A549 (cell line): ENCODE data around the gene IGSF9B.

ENCODE experiments used
- CHD4 ChIP-seq: fragments of 200-600 bp; sonication (generic); IDR thresholded peaks from 2 replicates; pipeline ENCODE4 v1.6.1; 2016; ENCODE audit warnings: antibody characterized with exemption, mild to moderate bottlenecking, borderline replicate concordance
- CTCF ChIP-seq: fragments of >200 bp; sonication (Bioruptor Twin); formaldehyde crosslinking; IDR thresholded peaks from 3 replicates; pipeline ENCODE4 v1.5.1; 2016
- E2F6 ChIP-seq: IDR thresholded peaks from 2 replicates; pipeline ENCODE4 v1.6.1; 2012; ENCODE audit warnings: low read depth, borderline replicate concordance
- ELK1 ChIP-seq: fragments of 150-350 bp; IDR thresholded peaks from 2 replicates; pipeline ENCODE4 v1.6.1; 2014; ENCODE audit warnings: low read depth, mild to moderate bottlenecking, low read length
- HMGXB4 ChIP-seq: fragments of 250-450 bp; sonication (Bioruptor Pico); IDR thresholded peaks from 2 replicates; pipeline ENCODE4 v1.5.0; 2021; ENCODE audit warnings: mild to moderate bottlenecking, moderate library complexity, borderline replicate concordance
- NR3C1 ChIP-seq: fragments of >200 bp; sonication (Bioruptor Twin); formaldehyde crosslinking; IDR thresholded peaks from 3 replicates; pipeline ENCODE4 v1.6.1; 2017
- PHF8 ChIP-seq: fragments of 200-600 bp; sonication (generic); IDR thresholded peaks from 2 replicates; pipeline ENCODE4 v1.6.1; 2016; ENCODE audit warnings: low read depth, mild to moderate bottlenecking, antibody characterized with exemption, moderate library complexity, borderline replicate concordance
- POLR2A ChIP-seq: IDR thresholded peaks from 2 replicates; pipeline ENCODE4 v1.6.1; 2012; ENCODE audit warnings: mild to moderate bottlenecking, low read length
- RAD21 ChIP-seq, 2 experiments: fragments of >200 bp in 1 of 2; sonication (Bioruptor Twin) in 1 of 2; formaldehyde crosslinking in 1 of 2; IDR thresholded peaks in 1 of 2; conservative IDR thresholded peaks in 1 of 2; 2 replicates in 1 of 2; 3 replicates in 1 of 2; pipeline ENCODE4 v1.6.1; 2012 to 2018; ENCODE audit warnings: inconsistent platforms in 1 of 2
- REST ChIP-seq: fragments of 200-600 bp; sonication (generic); IDR thresholded peaks from 2 replicates; pipeline ENCODE4 v1.6.1; 2016; ENCODE audit warnings: antibody characterized with exemption, mild to moderate bottlenecking, moderate library complexity
- SMC3 ChIP-seq: fragments of >200 bp; sonication (Bioruptor Twin); formaldehyde crosslinking; IDR thresholded peaks from 3 replicates; pipeline ENCODE4 v1.6.1; 2018; ENCODE audit warnings: inconsistent platforms
- SREBF2 ChIP-seq: fragments of 450-650 bp; IDR thresholded peaks from 2 replicates; pipeline ENCODE4 v1.6.1; 2014; ENCODE audit warnings: mild to moderate bottlenecking, moderate library complexity
- USF2 ChIP-seq: fragments of 450-650 bp; IDR thresholded peaks from 2 replicates; pipeline ENCODE4 v1.6.1; 2014; ENCODE audit warnings: antibody characterized with exemption
- ZSCAN20 ChIP-seq: fragments of 250-450 bp; sonication (Bioruptor Pico); IDR thresholded peaks from 2 replicates; pipeline ENCODE4 v1.8.0; 2022; ENCODE audit warnings: mild to moderate bottlenecking, moderate library complexity

- TF ChIP-seq CTCF (no peak), USF2 (no peak), SMC3 (no peak), RAD21 (conservative IDR thresholded peaks at IDR 0.05 in 1 of 2, IDR thresholded peaks at IDR 0.05 in 1 of 2) (no peak), SREBF2 (no peak), E2F6 (no peak), ELK1 (no peak), ZSCAN20 (CRISPR knock-in tag) (no peak), PHF8 (no peak), REST (no peak), POLR2A (no peak), NR3C1 (no peak), HMGXB4 (CRISPR knock-in tag) (no peak), CHD4 (no peak)
Measured at GRCh38 chr11:133925756-133926155, 31.0 kb downstream of the IGSF9B start.
